Hematopoietic multipotent progenitor cell (in vitro differentiated cells): ENCODE data around the gene PFAS. TPM values are rescaled to one million over a fixed set of nuclear protein-coding genes. Genes with fewer than 3 reads are reported as not detected.
A peak's percentile ranks its signal among the peaks of the same experiment; 100 is the strongest.
"Not testable (repeated sequence)": the region's sequence is repeated elsewhere in the genome, so short reads cannot be mapped to it uniquely, and the experiment has no call there.

Source experiments
- DNase-seq, 3 donors: peaks; one replicate each; pipeline ENCODE4 v3.0.0-alpha.2; 2011 to 2015; ENCODE audit warnings: low read depth in 2 of 3, low spot score in 2 of 3
- total RNA-seq: library from RNA; depleted of rRNA; stranded (reverse); fragments of >200 nt; gene quantifications from one replicate; pipeline ENCODE4 v1.2.3, GENCODE V29; 2012

PFAS gene, protein sequence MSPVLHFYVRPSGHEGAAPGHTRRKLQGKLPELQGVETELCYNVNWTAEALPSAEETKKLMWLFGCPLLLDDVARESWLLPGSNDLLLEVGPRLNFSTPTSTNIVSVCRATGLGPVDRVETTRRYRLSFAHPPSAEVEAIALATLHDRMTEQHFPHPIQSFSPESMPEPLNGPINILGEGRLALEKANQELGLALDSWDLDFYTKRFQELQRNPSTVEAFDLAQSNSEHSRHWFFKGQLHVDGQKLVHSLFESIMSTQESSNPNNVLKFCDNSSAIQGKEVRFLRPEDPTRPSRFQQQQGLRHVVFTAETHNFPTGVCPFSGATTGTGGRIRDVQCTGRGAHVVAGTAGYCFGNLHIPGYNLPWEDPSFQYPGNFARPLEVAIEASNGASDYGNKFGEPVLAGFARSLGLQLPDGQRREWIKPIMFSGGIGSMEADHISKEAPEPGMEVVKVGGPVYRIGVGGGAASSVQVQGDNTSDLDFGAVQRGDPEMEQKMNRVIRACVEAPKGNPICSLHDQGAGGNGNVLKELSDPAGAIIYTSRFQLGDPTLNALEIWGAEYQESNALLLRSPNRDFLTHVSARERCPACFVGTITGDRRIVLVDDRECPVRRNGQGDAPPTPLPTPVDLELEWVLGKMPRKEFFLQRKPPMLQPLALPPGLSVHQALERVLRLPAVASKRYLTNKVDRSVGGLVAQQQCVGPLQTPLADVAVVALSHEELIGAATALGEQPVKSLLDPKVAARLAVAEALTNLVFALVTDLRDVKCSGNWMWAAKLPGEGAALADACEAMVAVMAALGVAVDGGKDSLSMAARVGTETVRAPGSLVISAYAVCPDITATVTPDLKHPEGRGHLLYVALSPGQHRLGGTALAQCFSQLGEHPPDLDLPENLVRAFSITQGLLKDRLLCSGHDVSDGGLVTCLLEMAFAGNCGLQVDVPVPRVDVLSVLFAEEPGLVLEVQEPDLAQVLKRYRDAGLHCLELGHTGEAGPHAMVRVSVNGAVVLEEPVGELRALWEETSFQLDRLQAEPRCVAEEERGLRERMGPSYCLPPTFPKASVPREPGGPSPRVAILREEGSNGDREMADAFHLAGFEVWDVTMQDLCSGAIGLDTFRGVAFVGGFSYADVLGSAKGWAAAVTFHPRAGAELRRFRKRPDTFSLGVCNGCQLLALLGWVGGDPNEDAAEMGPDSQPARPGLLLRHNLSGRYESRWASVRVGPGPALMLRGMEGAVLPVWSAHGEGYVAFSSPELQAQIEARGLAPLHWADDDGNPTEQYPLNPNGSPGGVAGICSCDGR (N-terminal part only)
- 57.4 TPM for total RNA-seq

DNA sequence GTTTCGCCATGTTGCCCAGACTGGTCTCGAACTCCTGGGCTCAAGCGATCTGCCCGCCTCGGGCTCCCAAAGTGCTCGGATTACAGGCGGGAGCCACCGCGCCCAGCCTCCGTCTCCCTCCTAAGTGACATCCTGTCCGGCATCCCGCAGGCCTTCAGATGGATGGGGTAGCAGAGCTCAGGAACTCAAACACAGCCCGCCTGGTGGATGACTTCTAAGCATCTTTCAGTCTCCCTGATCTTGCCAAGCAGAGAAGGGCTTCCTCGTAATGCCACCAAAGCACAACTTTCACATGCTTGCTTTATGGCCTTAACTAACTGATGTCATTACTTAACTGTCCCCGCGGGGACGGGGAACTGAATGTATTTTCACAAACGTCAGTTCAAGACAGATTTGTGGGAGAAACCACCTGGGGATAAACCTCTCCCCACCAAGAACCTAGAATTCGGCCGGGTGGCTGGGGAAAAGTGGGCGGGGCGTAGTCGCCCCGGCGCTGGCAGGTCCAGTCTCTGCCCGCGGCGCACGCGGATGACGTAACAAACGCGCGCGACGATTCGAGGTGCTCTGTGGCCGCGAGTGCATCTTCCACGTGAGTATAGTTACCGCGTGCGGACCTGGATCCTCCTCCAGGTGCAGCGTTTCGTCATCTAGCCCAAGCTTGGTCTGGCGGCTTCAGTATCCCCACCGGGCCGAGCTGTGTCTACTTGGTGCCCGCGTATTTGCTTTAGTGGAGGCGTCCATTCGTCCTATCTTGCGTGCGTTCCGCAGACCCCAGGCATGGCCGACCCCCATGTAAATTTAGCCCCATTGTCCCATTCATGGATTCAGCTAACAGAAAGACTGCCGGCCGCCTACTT lies at the start of gene PFAS:
Gene PFAS, plus strand, starts transcription at position 539 of the 857 bp plus-strand sequence. CDS start 4,649 bp downstream, outside the sequence.
- DNase-seq, result peak; percentile 91 to 96 (median 96)

DNA sequence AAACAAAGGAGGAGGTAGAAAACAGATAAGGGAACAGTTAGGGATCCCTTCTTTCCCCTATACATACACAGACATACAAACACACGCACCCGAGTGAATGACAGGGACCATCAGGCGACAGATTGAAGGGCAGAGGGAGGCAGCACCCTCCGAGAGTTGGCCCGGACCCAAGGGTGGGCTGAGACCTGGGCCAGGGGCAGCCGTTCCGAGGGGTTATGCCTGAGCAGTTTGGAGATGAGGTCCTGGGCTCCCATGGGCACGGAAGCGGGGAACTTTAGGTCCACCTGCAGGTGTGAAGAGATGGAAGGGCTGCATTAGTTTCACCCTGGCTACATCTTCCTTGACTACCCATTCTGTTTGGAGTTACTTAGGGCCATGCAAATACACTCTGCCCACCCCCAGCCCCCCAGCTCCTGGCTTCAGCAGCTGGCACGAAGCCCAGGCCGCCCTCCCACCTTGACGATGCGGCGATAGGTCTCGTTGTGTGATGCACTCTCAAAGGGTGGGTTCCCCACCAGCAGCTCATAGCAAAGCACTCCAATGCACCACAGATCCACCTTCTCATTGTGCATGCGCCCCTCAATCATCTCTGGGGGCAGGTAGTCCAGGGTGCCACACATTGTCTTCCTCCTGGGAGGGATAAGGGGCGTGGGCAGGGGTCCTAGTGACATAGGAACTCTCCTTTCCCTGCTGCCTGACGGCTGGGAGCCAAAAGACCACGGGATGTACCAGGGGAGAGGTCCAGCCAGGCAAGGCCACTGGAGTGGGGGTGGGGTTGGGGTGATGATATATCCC lies 44.1 kb upstream of the PFAS start:
- no peak for DNase-seq

DNA sequence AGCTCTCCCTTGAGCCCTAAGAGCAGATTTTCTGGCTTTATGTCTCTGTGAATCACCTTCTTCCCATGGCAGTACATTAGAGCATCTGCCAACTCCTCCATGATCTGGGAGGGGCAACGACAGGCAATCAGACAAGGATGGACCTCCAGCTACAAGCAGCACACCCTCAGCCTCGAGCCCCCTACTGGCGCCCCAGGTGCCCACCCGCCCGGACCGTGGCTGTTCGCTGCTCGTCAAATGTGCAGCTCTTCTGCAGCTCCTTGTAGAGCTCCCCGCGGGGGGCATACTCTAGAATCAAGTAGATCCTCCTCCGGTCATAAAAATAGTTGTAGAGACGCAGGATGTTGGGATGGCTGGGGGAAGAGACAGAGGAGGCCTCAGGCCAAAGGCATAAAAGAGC lies 42.6 kb upstream of the PFAS start:
- DNase-seq, result no peak

DNA sequence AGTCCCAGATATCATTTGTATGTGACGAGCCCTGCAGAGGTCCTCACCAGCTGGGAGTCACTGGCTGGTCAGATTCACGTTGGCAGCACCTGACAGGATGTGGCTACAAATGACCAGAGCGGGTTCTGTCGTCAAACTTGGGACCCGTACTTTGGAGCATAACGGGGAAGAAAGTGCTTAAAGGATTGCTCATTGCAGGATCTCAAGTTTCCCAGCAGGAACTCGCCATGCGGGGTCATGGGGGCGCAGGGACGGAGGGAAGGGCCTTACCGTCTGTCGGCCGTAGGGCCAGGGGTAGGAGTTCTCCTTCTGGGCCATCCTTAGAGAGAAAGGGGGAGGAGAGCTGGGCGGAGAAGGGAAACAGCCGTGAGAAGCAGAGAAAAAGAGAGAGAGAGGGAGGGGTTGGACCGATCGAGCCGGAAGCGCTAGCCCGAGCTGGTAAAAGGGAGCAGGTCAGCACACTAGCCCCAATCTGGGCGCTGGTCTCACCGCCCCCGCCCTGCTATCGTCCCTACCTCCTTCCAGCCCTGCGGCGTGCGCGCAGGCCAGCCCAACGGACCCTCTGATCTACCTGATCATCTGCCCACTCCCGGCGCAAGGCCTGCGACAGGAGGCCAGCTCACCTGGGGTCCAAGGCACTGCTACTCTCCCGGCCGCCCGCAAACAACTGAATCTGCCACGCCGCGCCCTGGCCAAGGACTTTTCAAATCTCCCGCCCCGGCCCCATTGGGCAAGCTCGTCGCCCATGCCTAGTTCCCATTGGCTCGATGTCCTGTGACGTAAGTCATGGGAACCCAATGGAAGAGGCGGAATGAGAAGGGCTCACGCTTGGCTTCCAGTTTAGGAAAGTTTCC lies 39.0 kb upstream of the PFAS start, which contains the start of gene AURKB:
Gene AURKB, minus strand, starts transcription at position 669 of the 854 bp plus-strand sequence. Its CDS starts 351 bp downstream, at position 318.
- peak; percentile 78 to 98 (median 94) for DNase-seq

DNA sequence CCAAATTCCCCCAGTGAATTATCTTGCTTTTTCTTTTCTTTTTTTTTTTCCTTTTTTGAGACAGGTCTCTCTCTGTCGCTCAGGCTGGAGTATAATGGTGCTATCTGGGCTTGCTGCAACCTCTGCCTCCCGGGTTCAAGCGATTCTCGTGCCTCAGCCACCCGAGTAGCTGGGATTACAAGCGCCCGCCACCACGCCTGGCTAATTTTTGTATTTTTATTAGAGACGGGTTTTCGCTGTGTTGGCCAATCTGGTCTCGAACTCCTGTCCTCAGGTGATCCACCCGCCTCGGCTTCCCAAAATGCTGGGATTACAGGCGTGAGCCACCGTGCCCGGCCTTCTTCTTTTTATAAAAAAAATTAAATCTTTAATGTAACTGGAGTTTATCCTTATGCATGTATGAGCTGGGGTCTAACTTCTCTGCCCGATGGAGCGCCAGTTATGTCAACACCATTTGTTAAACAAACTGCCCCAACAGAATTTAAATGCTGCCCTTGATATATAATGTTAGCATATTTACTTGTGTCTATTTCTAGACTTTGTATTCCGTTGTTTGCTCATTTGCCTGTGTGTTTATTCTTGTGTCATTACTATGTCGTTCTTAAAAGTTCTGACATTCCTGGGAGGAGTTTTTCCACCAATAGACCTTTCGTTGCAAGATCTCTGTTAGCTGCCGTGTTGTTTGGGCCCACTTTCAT lies 38.2 kb upstream of the PFAS start:
- DNase-seq, result no peak

DNA sequence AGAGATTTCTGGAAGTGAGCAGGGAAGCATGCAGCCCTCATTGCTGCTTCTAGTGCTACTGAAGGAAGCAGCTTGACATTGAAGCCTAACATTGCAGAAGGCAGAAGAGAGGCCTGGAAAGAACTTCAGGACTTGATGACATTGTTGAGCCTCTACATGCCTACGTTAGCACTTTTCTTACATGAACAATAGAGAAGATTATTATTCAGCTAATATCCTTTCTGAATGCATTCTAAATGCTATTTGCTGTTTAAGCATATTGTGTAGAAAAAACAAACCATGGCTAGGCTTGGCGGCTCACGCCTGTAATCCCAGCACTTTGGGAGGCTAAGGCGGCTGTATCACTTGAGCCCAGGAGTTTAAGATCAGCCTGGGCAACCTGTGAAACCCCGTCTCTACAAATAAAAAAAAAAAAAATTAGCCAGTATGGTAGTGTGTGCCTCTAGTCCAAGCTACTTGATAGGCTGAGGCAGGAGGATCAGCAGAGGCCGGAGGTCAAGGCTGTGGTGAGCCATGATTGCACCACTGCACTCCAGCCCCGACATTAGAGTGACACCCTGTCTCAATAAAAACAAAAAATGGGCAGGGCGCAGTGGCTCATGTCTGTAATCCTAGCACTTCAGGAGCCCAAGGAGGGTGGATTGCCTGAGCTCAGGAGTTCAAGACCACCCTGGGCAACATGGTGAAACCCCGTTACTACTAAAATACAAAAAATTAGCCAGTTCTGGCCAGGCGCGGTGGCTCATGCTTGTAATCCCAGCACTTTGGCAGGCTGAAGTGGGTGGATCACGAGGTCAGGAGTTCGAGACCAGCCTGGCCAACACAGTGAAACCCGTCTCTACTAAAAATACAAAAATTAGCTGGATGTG lies 36.5 kb upstream of the PFAS start:
- DNase-seq, result no peak

DNA sequence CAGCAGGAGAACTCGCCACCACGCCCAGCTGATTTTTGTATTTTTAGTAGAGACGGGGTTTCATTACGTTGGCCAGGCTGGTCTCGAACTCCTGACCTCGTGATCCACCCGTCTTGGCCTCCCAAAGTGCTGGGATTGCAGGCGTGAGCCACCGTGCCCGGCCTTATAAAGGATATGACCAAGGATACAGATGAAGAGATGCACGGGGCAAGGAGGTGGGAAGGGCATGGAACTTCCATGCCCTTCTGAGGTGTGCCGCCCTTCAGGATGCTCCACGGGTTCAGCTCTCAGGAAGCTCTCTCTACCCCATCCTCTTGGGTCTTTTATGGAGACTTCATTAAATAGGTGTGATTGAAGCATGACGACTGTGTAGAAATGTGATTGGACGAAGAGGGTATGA lies 35.1 kb upstream of the PFAS start:
- not testable (repeated sequence) for DNase-seq

DNA sequence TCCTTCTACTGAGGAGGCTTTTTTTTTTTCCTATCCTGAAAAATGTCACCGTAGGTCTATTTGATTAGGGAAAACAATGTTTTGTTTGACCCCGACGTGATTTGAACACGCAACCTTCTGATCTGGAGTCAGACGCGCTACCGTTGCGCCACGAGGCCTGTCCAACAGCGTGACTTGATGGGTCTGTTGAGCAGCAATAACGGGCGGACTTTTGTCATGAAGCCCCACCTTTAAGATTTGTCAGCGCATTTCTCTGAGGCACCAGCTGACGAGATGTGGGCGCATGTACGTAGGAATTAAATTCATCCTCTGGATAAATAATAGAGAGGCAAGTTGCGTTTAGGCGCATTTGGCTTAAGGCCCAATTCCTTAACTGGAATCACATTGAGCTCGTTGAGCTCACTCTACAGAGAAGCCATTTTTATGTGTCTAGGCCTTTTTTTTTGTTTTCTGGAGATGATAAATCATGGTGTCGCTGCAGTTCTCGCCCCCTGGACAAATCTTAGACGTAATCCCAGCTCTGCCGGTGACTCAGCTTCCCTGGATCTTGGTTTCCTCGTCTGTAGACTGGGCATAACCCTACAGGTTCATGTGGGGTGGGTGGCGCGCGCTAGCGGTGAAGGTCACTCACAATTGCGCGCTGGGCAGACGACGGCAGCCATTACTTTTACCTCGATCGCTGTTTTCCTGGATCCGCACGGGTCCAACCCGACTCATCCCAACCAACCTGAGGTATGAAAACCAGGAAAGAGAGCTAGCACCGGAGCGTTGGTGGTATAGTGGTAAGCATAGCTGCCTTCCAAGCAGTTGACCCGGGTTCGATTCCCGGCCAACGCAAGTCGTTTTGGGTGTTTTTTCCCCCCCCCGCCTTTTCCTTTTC lies 28.1 kb upstream of the PFAS start:
- peak; percentile 76 to 95 (median 85) for DNase-seq

DNA sequence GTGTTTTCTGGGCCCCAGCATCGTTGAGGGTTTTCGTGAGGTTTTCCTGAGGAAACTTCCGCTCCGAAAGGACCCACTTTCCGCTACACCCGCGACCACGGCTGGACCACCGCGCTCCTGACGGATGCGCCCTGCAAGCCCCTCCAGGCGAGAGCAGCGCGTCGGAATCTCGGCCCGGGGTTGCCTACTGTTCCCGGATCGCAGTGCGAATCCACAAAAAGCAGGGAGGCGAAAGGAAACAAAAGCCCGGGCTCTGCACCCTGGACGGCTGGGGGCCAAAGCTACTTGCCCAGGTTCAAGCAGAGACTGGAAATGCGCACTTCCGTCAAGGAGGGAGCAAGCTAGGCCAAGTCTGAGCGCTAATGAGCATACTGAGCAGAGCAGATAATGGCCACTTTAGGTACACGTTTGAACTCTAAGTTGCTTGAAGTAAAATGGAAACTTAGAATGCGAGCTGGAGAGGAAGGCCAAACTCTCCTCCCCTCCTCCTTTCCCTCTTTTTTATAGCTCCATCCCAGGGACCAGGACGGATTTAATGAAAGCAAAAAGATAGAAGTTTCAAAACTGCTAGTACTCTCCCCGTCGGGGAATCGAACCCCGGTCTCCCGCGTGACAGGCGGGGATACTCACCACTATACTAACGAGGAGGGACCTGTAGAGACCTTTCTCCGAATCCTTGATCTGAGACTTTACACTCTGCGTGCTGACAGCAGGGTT lies 27.3 kb upstream of the PFAS start:
- DNase-seq, result peak; percentile 85 to 96 (median 92)

DNA sequence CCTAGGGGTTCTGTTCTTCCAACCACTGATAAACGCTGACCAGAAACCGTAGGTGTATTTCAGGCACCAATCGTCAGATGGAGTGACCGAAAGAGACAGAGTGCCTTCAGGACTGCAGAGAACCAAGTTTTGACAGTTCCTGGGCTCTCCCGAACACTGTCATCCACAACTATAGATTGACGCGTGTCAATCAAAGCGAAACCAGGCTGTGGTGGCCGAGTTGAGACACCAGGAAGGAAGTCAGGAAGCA lies 26.8 kb upstream of the PFAS start:
- DNase-seq, result no peak

DNA sequence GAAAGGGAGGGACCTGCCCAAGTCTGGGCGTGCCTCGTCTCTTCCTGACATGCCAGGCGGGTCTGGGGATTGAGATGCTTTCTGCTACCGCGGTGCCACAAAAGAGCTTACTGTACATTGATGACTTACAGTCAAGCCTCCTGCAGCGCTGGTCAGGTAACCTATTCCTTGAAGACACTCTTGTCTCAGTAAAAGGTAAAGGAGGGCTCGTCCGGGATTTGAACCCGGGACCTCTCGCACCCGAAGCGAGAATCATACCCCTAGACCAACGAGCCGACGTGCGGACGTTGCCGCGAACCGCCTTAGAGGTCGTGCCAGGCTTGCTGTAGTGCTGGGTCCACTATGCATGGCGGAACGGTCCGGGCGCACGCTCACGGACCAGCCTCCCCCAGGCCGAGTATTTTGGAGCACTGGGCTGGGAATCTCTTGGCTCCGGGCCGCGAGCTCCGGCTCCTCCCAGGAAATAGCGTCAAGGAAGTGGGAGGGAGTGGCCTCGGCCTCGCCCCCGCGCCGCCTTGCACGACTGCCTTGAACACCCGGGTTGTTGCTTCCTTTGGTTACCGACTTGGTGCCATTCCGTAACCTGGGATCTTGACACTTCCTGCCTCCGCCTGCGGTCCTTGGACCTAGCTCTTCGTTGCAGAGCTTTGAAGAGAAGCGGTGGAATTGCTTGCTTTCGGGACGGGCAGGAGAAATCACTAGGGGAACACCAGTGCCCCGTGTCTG lies 26.3 kb upstream of the PFAS start:
- peak; percentile 81 to 94 (median 91) for DNase-seq

DNA sequence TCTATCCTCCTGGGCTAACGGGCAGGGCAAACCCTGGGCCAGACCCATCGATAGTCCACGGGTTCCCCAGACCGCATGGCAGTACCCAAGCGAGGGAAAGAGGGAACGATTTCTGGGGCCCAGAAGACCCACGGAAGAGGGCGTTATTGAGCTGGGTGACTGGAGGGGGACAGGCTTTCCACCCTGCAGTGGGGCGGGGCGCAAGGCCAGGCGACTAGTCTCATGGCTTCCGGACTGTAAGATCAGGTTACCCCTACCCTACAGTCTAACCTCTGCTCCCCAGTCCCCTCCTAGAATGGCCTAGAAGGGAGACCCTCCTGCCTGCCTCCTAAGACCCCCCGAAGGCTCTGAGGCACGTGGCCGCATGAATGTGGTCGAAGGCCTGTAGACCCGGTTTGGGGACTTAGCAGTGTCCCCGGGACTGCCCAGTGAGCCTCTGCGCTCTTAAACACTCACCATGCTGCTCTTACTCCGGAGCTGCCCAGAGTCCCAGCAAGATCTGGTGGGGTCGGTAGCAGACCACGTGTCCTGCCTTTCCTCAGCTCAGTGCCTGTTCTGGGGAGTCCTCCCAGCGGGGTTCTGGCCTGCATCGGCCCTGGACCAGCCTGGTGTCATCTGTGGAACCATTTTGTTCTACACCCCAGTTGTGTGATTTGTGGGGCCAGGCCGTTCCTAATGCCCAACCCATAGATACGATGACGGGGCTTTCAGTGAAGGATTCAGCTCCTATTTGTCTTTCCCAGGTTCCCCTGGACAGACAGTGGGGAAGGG lies 25.5 kb upstream of the PFAS start:
- peak in 2 of 3 donors; percentile 76 for DNase-seq
